Retina (tissue), 1 donor: ENCODE data around the gene HAVCR2.

Source experiments
- DNase-seq: peaks from one replicate; pipeline ENCODE4 v3.0.0-alpha.2; 2016

HAVCR2 gene

GRCh38 chr5:157038568-157039187 is 70.2 kb downstream of the HAVCR2 start:
- no peak for DNase-seq
